SK-N-DZ (cell line): ENCODE results near the gene RMDN2.

Experiments used
- DNase-seq: peaks from one replicate; pipeline ENCODE4 v3.0.0-alpha.2; 2015; ENCODE audit warnings: low spot score

RMDN2 gene

DNA sequence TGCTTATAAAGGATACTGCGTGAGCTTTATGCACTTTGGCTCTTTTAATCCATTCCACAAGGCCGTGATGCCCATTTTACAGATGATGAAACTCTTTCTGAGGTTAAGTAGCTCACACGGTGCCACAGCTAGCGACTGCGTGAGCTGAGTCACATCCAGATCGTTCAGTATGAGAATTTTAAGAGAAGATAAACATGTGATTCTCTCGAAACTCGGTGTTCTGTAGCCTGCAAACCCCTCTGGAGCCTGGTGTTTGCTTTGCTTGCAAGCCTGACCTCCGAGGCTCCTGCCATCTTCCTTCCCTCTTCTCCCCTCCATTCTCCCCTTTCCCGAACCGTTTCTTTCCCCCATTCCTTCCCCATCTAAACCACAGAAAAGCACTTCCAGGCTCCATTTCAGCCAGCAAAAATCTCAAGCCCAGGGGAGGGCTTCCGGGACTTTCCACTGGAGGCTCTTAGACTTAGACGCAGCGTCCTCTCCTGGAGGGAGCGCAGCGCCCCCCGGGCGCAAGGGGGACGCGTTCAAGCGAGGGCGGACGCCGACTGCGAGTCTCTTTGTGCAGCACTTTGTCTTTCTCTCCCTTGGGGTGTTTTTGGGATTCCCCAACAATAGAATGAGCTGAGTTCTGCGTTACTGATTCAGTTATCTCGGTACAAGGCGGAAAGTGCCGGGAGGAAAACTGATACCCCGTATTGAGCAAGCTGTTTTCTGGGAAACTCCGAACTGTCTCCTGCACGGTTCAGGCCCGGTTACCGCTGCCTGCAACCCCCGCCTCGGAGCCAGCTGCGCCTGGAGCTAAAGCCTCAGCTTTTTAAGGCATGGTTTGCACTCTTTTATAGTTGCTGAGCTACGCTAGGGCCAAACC, 112.9 kb downstream of the RMDN2 start:
- DNase-seq, result no peak

DNA sequence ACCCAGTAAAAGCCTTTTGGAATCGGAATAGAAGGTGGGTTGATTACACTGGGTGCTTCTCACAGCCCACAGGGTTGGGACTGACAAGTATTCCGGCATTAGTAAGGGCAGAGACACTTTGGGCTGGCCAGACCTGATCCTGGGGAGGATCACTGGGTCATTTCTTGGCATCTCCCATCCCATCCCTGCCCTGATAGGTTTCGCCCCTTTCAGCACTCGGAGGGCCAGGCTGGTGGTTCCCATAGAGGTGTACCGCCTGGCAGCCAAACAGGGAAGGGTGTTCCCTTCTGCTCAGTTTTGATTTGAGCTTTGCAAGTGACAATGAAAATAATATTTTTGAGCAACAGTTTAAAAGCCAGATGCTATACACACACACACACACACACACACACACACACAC, 113.6 kb downstream of the RMDN2 start:
- no peak for DNase-seq

DNA sequence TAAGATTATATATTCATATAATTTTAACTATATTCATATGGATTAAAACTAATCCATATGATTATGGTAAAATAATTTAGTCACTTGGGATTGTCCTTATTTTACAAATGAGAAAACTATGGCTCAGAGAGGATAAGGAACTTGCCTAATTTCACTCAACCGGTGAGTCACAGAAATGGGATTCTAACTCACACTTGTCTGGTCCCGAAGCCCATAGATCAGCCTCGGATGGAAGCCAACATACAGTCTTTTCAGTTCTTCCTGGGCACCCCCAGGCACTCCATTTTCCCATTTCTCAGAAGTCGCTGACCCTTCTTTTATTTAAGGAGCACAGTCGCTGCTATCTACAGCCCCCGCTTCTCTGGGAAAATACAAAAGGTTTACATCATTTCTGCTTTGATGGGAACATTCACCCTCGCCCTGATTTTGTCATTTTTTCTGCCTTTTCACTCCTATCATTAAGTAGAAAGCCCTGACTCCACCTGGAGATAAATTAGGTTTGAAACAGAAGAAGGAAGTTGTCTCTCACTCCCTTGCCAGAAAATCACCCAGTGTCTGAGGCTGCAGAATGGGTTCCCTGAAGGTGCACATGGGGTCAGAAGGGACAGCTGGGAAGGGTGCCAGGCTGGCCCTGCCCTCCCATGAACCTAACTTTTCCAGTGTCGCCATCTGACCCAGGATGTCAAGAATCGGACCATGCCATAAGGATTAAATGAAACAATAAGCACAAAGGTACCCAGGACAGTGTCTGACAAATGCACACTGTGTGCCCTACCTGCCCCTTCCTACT, 114.2 kb downstream of the RMDN2 start:
- DNase-seq, result no peak

DNA sequence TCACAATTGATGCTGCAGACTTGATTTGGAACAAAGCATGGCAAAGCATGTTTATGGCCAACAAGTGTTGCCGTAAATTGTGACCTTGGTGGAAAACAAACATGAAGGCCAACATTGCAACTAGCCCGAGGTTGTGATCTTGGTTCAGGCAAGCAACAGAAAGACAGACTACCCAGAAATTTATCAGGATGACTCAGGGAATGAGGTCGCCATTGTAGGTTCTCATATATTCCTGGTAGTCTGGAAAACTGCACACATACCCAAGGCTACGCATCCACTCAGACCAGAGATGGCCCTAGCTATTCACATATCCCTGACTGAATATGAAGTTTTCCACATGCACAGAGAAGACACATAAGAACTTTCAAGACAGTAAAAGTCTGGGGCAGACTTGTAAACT, 120.7 kb downstream of the RMDN2 start:
- no peak for DNase-seq

DNA sequence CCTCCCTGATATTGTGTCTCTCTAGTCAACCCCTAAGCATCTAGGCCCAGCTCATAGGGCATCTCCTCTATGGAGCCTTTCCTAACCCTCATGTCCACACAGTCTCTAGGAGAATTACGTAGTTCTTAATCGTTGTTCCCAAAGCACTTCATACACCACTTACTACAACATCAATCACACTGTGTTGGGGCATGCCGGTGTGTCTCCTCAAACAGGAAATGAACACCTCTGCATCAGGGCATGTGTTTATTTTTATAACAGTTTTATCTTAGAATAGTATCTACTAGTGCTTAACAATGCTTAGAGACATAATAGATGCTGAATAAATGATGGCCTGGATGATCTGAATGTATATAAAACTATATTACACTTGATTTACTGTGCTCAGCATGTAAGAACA, 131.1 kb downstream of the RMDN2 start:
- no peak for DNase-seq

DNA sequence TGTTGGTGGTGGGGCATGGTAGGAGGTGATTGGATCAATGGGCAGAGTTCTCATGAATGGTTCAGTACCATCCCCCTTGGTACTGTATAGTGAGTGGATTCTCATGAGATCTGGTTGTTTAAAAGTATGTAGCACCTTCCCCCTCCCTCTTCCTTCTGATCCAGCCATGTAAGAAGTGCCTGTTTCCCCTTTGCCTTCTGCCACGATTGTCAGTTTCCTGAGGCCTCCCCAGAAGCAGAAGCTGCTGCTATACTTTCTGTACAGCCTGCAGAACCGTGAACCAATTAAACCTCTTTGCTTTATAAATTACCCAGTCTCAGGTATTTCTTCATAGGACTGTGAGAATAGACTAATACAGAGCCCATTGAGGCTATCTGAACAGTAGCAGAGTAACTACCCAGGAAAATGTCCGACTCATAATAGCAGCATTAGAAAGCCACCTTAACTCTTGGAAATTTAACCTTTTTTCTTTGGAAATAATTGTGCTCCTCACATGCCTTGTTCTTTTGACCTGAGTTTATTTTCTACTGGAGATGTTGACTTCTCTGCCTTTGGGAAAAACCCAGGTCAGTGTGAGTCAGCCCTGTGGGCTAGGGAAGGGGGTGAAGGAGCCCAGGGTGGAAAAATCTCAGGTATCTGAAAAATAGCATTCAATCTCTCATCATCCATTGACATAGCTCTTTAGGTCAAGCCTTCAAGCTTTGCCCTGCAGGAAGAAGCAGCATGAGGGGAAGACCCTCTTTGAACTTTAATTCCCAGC, 132.7 kb downstream of the RMDN2 start:
- no peak for DNase-seq

DNA sequence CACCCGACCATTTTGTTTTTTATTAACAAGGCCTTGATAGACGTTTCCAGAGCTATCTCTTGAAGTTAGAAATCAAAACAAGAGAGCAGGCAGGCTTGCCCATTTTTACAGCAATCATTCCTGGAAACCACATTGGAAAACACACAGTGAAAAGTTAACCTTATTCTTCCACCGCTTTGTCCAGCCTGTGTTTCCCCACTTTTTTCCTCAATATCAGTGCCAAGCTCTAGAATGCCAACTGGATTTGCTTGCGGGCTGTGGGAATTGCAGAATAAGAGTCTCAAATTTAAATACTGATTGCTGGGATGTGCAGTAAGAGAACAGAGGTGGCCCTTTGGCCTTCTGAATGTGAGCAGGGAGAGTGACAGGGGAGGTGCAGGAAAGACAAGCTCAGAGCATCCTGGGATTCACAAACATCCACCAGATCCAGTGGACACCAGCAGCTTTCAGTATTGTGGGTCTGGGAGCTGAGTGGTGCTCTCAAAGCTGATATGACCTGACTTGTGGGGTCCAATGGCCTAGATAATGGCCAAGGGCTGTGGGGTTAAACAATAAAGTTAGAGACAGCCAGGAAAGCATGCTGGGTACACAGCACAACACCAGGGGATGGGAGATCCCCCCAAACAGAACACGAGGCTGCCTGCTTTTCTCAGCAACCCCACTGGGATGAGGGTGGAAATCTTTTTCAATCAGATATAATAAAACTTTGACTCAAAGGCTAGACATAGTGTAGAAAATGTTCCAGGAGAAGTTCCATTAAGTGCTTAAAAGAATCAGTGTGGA, 135.3 kb downstream of the RMDN2 start:
- DNase-seq, result no peak

DNA sequence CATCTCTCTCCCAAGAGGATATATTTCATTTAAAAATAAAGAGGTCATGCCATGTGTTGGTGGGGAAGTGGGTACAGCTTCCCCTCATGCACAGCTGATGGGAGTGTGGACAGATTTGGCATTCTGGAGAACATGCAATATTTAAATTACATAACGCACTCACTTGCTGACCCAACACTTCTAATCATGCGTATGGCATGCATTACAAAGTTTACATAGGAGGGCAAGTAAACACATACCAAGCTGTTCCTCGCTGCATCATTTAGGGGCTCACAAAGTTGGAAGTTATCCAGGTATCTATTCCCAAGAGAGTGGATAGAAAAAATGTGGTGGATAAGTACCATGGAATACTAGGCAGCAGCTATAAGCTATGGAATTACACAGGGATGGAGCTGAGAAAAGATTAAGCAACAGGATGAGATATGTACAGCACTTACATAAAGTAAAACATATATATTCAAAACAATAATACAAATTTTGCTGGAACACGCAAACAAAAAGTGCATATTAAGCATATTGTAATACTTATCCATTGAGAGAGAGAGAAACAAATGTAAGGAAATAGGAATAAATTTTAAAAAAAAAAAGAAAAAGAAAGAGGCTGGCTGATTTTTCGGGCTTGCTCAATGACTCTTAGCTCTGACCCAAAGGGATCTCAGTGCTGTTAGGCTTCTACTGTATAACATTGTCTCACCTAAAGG, 139.9 kb downstream of the RMDN2 start:
- no peak for DNase-seq

DNA sequence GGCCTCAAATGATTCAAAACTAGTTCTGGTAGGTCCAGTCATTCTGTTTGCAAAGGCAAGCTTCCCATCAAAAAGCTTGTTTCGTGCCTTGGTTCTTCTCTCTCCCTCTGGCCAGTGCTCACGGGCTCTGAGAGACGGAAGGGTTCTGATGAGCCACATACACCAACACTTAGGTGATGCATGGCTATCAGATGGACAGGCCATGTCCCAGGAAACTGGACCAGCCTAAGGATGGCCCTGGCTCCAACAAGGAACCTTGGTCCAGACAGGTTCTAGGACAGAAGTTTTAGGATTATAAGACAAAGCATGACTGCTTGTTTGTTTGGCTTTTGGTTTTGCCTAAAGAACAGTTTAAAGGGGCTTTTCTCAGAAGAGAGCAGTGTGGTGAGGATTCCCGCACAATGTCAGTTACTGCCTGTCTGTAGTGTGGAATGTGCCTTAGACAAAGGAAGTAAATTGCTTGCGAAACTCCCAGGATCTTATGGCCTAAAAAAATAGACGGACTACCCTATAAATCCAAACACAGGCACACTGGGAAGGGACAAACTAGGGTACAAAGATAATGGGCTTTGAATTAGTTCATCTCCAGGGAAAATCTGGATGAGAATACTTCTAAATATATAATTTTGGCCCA, 140.5 kb downstream of the RMDN2 start:
- DNase-seq, result no peak

DNA sequence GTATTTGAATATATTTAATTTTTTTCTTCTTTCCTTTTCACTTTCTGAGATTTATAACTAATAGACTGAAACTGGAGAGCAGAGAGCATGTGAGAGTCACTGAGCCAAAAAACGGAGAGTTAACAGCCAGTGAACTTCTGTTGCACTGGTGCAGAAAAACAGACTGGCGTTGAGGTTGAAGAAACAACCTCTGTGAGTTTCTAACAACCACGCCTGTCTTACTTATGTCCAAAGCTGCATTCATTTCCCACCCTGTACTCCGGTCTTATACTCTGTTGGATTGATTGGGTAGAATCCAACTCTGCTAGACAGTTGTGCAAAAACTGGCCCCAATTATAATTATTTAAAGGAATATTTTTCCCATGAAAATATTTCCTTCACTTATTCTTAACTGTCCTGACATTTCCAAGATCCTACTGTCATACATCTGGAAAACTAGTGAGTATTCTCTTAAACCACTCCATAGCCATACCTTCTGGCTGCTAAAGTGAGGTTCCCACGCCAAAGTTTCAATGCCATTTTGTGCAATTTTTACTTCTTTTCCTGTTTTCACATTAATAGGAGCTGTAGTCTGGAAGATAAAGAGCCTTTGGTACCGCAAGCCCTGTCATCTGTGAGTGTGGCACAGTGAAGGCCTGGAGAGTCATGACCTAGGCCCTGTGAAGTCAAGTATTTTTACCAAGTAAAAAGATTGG, 141.5 kb downstream of the RMDN2 start:
- DNase-seq, result no peak
